H1 (cell line): ENCODE data around the gene BIVM. TPM values are rescaled to one million over a fixed set of nuclear protein-coding genes. Genes with fewer than 3 reads are reported as not detected.

ENCODE experiments used
- EZH2 ChIP-seq: fragments of 200-600 bp; sonication (generic); IDR thresholded peaks from 2 replicates; pipeline ENCODE4 v1.7.1; 2012; ENCODE audit warnings: low read depth, mild to moderate bottlenecking, moderate library complexity, low read length, inconsistent platforms; ENCODE audit not compliant: severe bottlenecking
- polyA plus RNA-seq, 7 experiments: library from polyadenylated mRNA; depleted of rRNA in 3 of 7; stranded (reverse) in 5 of 7; unstranded in 2 of 7; fragments of >200 nt in 5 of 7; fragments of 200-250 nt in 2 of 7; gene quantifications; 1 replicate in 5 of 7; 2 replicates in 1 of 7; 4 replicates in 1 of 7; pipeline versions ENCODE4 v1.2.1 to v1.2.3, GENCODE V29; 2011 to 2013; ENCODE audit warnings: missing spikeins in 2 of 7, mixed read lengths in 2 of 7
- total RNA-seq: library from RNA; stranded (reverse); fragmentation: NEBNext Ultra II Directional; extraction: Animal tissue kit (Norgen Biotek cat#: 25700); gene quantifications from 2 replicates; pipeline ENCODE4 v1.2.1, GENCODE V29; 2021

BIVM gene
- total and polyA plus RNA-seq, 2 of the 8 experiments (the other 6 are each of a cell fraction or from before 2014, with no cell fraction given), result 1.8 to 5.5 TPM

GRCh38 chr13:102868366-102868936, 69.5 kb downstream of the BIVM start (continued):
- TF ChIP-seq EZH2, result no peak
